CD4-positive, alpha-beta memory T cell (primary cell): Measurements from ENCODE around the gene ERGIC3. TPM values are rescaled to one million over a fixed set of nuclear protein-coding genes. Genes with fewer than 3 reads are reported as not detected.

Source experiments
- CTCF ChIA-PET: fragments of 350-600 bp; sonication (Branson Sonifier 250); formaldehyde crosslinking; loops from one replicate; lab custom pipeline; 2021; ENCODE audit warnings: inconsistent platforms; ENCODE audit not compliant: partially characterized antibody; lab: Charles Lee
- POLR2A ChIA-PET: fragments of 350-600 bp; sonication (Branson Sonifier 250); formaldehyde crosslinking; loops from one replicate; lab custom pipeline; 2021; ENCODE audit not compliant: partially characterized antibody; lab: Charles Lee
- DNase-seq, 5 donors: peaks; one replicate each; pipeline versions ENCODE4 v3.0.0 to v3.0.0-alpha.2; 2020 to 2022; ENCODE audit warnings: mixed read lengths in 1 of 5
- H3K27ac ChIP-seq: one replicate; pipeline ENCODE4 v1.7.0; 2013; ENCODE audit warnings: low read depth, low read length
- H3K27me3 ChIP-seq: 2 replicates; pipeline ENCODE4 v1.7.0; 2013; ENCODE audit warnings: mild to moderate bottlenecking, low read length, moderate library complexity; ENCODE audit not compliant: insufficient read depth
- H3K36me3 ChIP-seq: 2 replicates; pipeline ENCODE4 v1.7.0; 2013; ENCODE audit warnings: mild to moderate bottlenecking, low read length, moderate library complexity; ENCODE audit not compliant: insufficient read depth
- H3K4me1 ChIP-seq: 2 replicates; pipeline ENCODE4 v1.7.0; 2013; ENCODE audit warnings: mild to moderate bottlenecking, low read length, moderate library complexity; ENCODE audit not compliant: insufficient read depth
- H3K4me3 ChIP-seq, 2 donors: one replicate each; pipeline ENCODE4 v1.7.0; 2013; ENCODE audit warnings: low read length in 2 of 2, mild to moderate bottlenecking in 1 of 2
- H3K9me3 ChIP-seq, 2 donors: one replicate each; pipeline ENCODE4 v1.7.0; 2013; ENCODE audit warnings: low read length in 2 of 2, control low read depth in 1 of 2; ENCODE audit not compliant: control insufficient read depth in 1 of 2
- H3K27ac Mint-ChIP-seq, 7 donors: one replicate each; pipeline ENCODE4 v1.8.0; 2020 to 2021; ENCODE audit warnings: mixed read lengths in 7 of 7, mild to moderate bottlenecking in 6 of 7, inconsistent platforms in 3 of 7, moderate library complexity in 3 of 7
- H3K27me3 Mint-ChIP-seq, 2 donors: one replicate each; pipeline ENCODE4 v1.8.0; 2020 to 2021; ENCODE audit warnings: mixed read lengths in 2 of 2
- H3K36me3 Mint-ChIP-seq, 2 donors: one replicate each; pipeline ENCODE4 v1.8.0; 2020 to 2021; ENCODE audit warnings: mixed read lengths in 2 of 2, inconsistent platforms in 1 of 2, mild to moderate bottlenecking in 1 of 2
- H3K4me1 Mint-ChIP-seq, 4 donors: one replicate each; pipeline ENCODE4 v1.8.0; 2020 to 2021; ENCODE audit warnings: mixed read lengths in 4 of 4, mild to moderate bottlenecking in 1 of 4
- H3K4me3 Mint-ChIP-seq, 8 donors: one replicate each; pipeline ENCODE4 v1.8.0; 2020 to 2021; ENCODE audit warnings: mixed read lengths in 8 of 8, mild to moderate bottlenecking in 7 of 8, moderate library complexity in 6 of 8, inconsistent platforms in 3 of 8
- H3K9me3 Mint-ChIP-seq, 8 donors: one replicate each; pipeline ENCODE4 v1.8.0; 2020 to 2021; ENCODE audit warnings: mixed read lengths in 8 of 8, mild to moderate bottlenecking in 5 of 8, inconsistent platforms in 3 of 8, moderate library complexity in 1 of 8
- intact Hi-C: fragments of 100-400 bp; cut with micrococcal nuclease; formaldehyde crosslinking; loops from one replicate; pipeline ENCODE4 v1.15.1; 2023
- polyA plus RNA-seq, 2 donors: library from polyadenylated mRNA; unstranded; fragments of 300-500 nt; fragmentation: Illumina TruSeq; gene quantifications; one replicate each; pipeline ENCODE4 v1.2.3, GENCODE V29; 2021
- total RNA-seq, 2 experiments: library from RNA; stranded (reverse); gene quantifications; one replicate each; pipeline ENCODE4 v1.2.3, GENCODE V29; 2021

Gene ERGIC3
- total and polyA plus RNA-seq, 4 experiments from 2014 or later, result 134 to 151 (median 142) TPM

DNA sequence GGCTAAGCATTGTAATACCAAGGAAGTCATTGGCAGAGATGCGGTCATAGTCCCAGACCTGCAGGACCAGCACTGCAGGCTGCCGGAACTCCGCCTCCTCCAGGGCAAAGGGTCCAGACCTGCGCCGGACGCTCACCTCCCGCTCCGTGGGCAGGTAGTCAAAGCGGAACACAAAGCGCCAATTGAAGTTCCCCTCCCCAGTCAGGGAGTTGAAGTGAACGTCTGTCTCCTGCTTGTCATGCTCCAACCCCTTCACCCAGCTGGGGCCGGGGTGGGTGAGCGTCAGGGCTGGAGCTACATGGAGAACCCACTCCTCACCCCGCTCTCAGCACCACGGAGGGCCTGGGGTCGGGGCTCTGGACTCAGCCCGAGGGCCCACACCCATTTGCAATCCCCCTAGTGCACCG, 18.2 kb downstream of the ERGIC3 start:
- Mint-ChIP-seq H3K36me3 (peaks cover 22 to 27% of the 10 kb centered on the region in 2 donors), H3K27me3 (no peaks in the 10 kb centered on the region), H3K9me3 (no peaks in the 10 kb centered on the region), H3K4me3 (no peak overlapping the region), H3K27ac (no peak overlapping the region), H3K4me1 (peaks cover 0 to 2% (median 0%) of the 10 kb centered on the region in 4 donors)
- Histone ChIP-seq H3K4me1 (no peaks in the 10 kb centered on the region), H3K9me3 (no peaks in the 10 kb centered on the region), H3K27ac (no peak overlapping the region), H3K4me3 (no peak overlapping the region), H3K27me3 (no peaks in the 10 kb centered on the region), H3K36me3 (peaks cover 14% of the 10 kb centered on the region)
- DNase-seq, result no peak
- POLR2A ChIA-PET, result no interaction called here
- intact Hi-C loops, result no loop called here
- CTCF ChIA-PET, result no interaction called here

DNA sequence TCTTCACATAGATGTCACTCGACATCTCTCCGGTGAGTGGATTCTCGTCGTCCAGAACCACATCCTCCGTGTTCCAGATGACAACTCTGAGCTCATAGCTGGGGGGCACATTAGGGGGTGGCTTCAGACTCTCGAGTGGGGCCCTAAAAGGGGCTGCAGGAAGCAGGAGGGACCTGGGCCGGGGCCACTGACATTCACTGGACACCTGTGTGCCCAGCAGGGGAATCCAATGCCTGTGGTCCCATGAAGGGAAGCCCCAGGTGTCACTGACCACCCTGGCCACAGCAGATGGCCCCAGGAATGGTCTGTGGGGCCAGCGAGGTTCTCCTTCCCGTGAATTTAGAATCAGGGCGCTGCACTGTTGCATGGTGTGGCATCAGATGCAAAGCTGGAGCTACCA, 18.7 kb downstream of the ERGIC3 start:
- no peaks in the 10 kb centered on the region for H3K9me3 Mint-ChIP-seq
- intact Hi-C loops, result no loop called here
- ChIA-PET POLR2A (no interaction called here), CTCF (no interaction called here)
- no peak overlapping the region for H3K27ac ChIP-seq
- no peak overlapping the region for H3K4me3 ChIP-seq
- H3K9me3 ChIP-seq, result no peaks in the 10 kb centered on the region
- no peak for DNase-seq
- peaks cover 20 to 24% of the 10 kb centered on the region in 2 donors for H3K36me3 Mint-ChIP-seq
- no peak overlapping the region for H3K27ac Mint-ChIP-seq
- peaks cover 11% of the 10 kb centered on the region for H3K36me3 ChIP-seq
- no peak overlapping the region for H3K4me3 Mint-ChIP-seq
- no peaks in the 10 kb centered on the region for H3K27me3 Mint-ChIP-seq
- no peaks in the 10 kb centered on the region for H3K27me3 ChIP-seq
- H3K4me1 Mint-ChIP-seq, result peaks cover 0 to 2% (median 0%) of the 10 kb centered on the region in 4 donors
- H3K4me1 ChIP-seq, result no peaks in the 10 kb centered on the region

- DNase-seq, result peak in 1 of 5 donors; percentile 17
- Histone ChIP-seq H3K27me3 (no peaks in the 10 kb centered on the region), H3K4me1 (no peaks in the 10 kb centered on the region), H3K27ac (no peak overlapping the region), H3K9me3 (no peaks in the 10 kb centered on the region), H3K36me3 (peaks cover 6% of the 10 kb centered on the region), H3K4me3 (no peak overlapping the region)
- peak overlapping the region in 2 of 7 donors; percentile 12 to 71 for H3K27ac Mint-ChIP-seq
- CTCF ChIA-PET, result interaction anchor here (1.2 kb wide), 1 partner anchor 12 kb away, joined by 3 read pairs; no protein-coding TSS in a partner anchor
- H3K9me3 Mint-ChIP-seq, result no peaks in the 10 kb centered on the region
- no peaks in the 10 kb centered on the region for H3K27me3 Mint-ChIP-seq
- no peak overlapping the region for H3K4me3 Mint-ChIP-seq
- POLR2A ChIA-PET, result no interaction called here
- intact Hi-C loops, result no loop called here
- H3K36me3 Mint-ChIP-seq, result peaks cover 19 to 22% of the 10 kb centered on the region in 2 donors
- peaks cover 0 to 2% (median 0%) of the 10 kb centered on the region in 4 donors for H3K4me1 Mint-ChIP-seq
Observed at GRCh38 chr20:35561268-35561667, 19.4 kb downstream of the ERGIC3 start.

GRCh38 chr20:35561671-35562070, 19.8 kb downstream of the ERGIC3 start:
- Histone ChIP-seq H3K4me3 (no peak overlapping the region), H3K27me3 (no peaks in the 10 kb centered on the region), H3K4me1 (no peaks in the 10 kb centered on the region), H3K9me3 (no peaks in the 10 kb centered on the region), H3K27ac (no peak overlapping the region), H3K36me3 (peaks cover 3% of the 10 kb centered on the region)
- Mint-ChIP-seq H3K27ac (peak overlapping the region in 1 of 7 donors; percentile 12), H3K9me3 (no peaks in the 10 kb centered on the region), H3K4me3 (no peak overlapping the region), H3K27me3 (no peaks in the 10 kb centered on the region), H3K4me1 (peaks cover 0 to 2% (median 0%) of the 10 kb centered on the region in 4 donors), H3K36me3 (peaks cover 16 to 18% of the 10 kb centered on the region in 2 donors)
- DNase-seq, result no peak
- ChIA-PET CTCF (interaction anchor here (1.2 kb wide), 1 partner anchor 12 kb away, joined by 3 read pairs; no protein-coding TSS in a partner anchor), POLR2A (no interaction called here)
- intact Hi-C loops, result no loop called here

DNA sequence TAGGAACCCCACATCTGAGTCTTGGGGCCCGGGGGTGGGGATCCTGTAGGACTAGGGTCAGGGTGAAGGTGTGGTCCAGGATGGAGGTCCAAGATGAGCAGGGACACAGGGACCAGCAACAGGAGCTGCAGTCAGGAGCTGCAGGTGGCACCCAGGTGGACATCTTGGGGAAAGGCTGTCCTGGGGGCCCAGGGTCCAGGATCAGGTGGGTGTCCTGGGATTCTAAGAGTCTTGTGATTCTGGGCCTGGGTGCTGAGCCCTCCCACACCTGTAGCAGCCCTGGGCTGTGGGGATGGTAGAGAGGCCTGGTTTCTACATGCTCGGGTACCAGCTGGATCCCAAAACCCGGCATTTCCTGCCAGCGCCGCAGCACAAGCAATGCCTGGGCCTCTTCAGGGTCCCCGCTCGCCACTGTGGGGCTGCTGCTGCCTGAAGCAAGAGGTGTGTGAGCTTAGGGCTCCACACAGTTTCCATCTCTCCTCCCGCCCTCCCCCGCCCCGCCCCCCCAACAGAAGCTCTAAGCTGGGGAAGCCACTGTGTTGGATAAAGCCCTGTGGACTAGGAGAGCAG, 20.7 kb downstream of the ERGIC3 start:
- peaks cover 0 to 2% (median 0%) of the 10 kb centered on the region in 4 donors for H3K4me1 Mint-ChIP-seq
- H3K4me3 ChIP-seq, result no peak overlapping the region
- H3K9me3 ChIP-seq, result no peaks in the 10 kb centered on the region
- intact Hi-C loops, result no loop called here
- no peaks in the 10 kb centered on the region for H3K27me3 ChIP-seq
- H3K9me3 Mint-ChIP-seq, result no peaks in the 10 kb centered on the region
- ChIA-PET POLR2A (no interaction called here), CTCF (interaction anchor here (1.2 kb wide), 1 partner anchor 11 kb away, joined by 3 read pairs; no protein-coding TSS in a partner anchor)
- H3K36me3 Mint-ChIP-seq, result peaks cover 10 to 12% of the 10 kb centered on the region in 2 donors
- no peaks in the 10 kb centered on the region for H3K4me1 ChIP-seq
- H3K4me3 Mint-ChIP-seq, result no peak overlapping the region
- no peak overlapping the region for H3K27ac ChIP-seq
- no peaks in the 10 kb centered on the region for H3K27me3 Mint-ChIP-seq
- DNase-seq, result no peak
- H3K36me3 ChIP-seq, result no peaks in the 10 kb centered on the region
- no peak overlapping the region for H3K27ac Mint-ChIP-seq

- H3K36me3 ChIP-seq, result no peaks in the 10 kb centered on the region
- no peaks in the 10 kb centered on the region for H3K4me1 Mint-ChIP-seq
- peaks cover 0 to 3% of the 10 kb centered on the region in 2 donors for H3K36me3 Mint-ChIP-seq
- ChIA-PET CTCF (no interaction called here), POLR2A (no interaction called here)
- H3K9me3 Mint-ChIP-seq, result no peaks in the 10 kb centered on the region
- no peak overlapping the region for H3K4me3 ChIP-seq
- H3K27ac ChIP-seq, result no peak overlapping the region
- H3K27ac Mint-ChIP-seq, result no peak overlapping the region
- H3K9me3 ChIP-seq, result no peaks in the 10 kb centered on the region
- DNase-seq, result no peak
- H3K27me3 ChIP-seq, result no peaks in the 10 kb centered on the region
- H3K27me3 Mint-ChIP-seq, result no peaks in the 10 kb centered on the region
- intact Hi-C loops, result no loop called here
- no peaks in the 10 kb centered on the region for H3K4me1 ChIP-seq
- no peak overlapping the region for H3K4me3 Mint-ChIP-seq
Observed at GRCh38 chr20:35563834-35564233, 22.0 kb downstream of the ERGIC3 start.

DNA sequence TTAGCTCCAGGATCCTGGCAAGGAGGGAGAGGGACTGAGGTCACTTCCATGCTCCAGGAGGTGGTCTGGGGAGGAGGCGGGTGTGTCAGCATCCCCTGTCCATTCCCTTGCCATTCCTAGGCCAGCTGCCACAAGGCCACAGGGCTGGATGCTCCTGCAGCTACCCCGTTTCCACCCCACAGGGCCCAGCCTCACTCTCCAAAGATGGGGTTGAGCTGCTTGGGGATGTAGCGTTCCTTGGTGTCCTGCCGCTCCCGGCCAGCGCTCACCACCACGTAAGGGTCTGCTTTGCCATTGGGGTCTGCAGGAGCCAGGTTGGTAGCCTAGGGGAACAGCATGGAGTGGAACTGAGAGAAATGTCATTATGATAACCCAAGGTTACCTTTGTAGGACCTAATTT, 23.0 kb downstream of the ERGIC3 start:
- Mint-ChIP-seq H3K4me3 (no peak overlapping the region), H3K36me3 (no peaks in the 10 kb centered on the region), H3K27me3 (no peaks in the 10 kb centered on the region), H3K4me1 (no peaks in the 10 kb centered on the region), H3K9me3 (no peaks in the 10 kb centered on the region), H3K27ac (no peak overlapping the region)
- no peak overlapping the region for H3K4me3 ChIP-seq
- no peaks in the 10 kb centered on the region for H3K9me3 ChIP-seq
- ChIA-PET CTCF (no interaction called here), POLR2A (no interaction called here)
- H3K4me1 ChIP-seq, result no peaks in the 10 kb centered on the region
- no peaks in the 10 kb centered on the region for H3K27me3 ChIP-seq
- no peaks in the 10 kb centered on the region for H3K36me3 ChIP-seq
- no peak overlapping the region for H3K27ac ChIP-seq
- DNase-seq, result no peak
- intact Hi-C loops, result no loop called here
